GM21717 (cell line): ENCODE results near the gene FOXO6.

Source experiments
- ATAC-seq: cut with Tn5 transposase; IDR thresholded peaks from one replicate; pipeline ENCODE4 v1.9.1; 2021; ENCODE audit warnings: mild to moderate bottlenecking, moderate library complexity; ENCODE audit not compliant: unreplicated experiment

FOXO6 gene

DNA sequence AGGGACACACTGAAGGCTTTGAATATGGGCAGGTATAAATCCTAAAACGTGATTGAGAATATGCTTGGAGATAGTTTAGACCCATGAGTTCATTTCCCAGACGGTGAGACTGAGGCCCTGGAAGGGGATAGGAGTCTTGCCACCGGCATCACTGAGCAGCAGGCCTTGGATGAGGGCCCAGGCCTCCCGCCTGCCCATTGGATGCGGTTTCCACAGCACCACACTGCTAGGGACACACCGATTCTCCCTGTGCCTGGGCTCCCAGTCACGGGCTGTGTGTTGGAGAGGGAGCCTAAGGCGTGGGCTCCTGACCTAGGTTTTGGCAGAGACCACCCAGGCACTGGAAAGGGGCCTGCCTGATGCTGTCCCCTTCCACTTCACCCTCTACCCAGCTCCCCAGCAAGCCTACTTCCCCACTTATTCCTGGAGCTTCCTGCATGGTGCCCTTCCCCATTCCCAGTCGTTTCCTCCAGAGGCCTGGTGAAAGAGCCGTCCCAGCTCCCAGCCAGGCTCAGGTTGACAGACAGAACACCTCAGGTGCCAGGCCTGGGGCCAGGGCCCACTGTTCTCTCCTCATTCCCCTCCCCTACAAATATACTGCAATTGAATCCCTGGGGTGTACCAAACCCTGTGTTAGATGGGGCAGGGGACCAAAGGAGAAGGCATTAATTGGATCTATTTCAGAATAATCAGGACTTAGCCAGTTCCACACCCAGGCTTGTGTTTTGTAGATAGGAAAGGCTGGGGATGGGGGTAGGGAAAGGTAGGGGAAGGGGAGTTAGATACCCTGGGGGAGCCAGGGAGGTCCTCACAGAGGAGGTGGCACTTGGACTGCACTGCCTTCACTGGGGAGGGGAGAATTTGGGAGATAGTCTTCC, 3.4 kb downstream of the FOXO6 start:
- no peak for ATAC-seq

DNA sequence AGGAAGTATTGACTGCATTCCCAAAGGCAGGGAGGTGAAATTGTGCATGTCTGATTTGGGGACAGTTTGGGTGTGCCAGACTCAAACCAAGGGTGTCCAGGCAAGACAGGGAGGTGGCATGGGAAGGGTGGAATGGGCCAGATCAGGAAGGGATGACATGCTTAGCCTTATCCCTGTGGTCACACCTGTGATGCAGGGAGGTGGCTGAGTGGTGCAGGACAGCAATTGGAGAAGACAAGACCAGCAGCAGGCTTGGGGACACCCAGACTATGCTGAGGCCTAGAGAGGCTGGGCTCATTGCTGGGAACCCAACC, 4.0 kb downstream of the FOXO6 start:
- ATAC-seq = no peak

DNA sequence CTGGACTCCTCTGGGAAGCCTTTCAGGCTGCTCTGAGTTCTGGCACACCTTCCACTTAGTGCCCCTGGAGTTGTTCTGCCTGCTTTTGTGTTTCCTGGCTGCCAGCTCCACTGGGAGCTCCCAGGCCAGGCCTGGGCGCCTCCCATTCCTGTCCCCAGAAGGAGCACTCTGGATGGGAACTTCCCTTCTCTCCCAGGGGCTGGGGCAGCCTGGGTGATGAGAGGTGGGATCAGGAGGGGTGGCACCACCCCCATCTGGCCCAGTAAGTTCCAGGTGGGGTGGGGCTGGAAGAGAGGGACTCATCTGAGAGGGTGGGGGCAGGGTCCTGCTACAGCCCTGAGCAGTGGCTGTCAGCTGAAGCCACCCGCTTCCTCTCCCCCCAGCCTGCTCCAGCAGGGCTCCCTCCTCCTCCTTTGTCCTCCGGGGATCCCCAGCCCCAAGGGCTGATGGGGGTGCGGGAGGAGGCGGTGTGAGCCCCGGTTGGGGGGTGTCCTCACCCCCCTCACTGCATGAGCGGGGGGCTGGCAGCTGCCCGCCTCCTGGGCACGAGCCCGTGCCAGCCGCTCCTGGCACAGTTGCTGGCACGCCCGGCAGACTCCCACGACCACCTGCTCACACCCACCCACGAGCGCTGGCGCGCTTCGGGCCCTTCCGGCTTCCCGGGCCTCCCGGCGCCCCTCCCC, 4.7 kb downstream of the FOXO6 start:
- ATAC-seq = no peak

DNA sequence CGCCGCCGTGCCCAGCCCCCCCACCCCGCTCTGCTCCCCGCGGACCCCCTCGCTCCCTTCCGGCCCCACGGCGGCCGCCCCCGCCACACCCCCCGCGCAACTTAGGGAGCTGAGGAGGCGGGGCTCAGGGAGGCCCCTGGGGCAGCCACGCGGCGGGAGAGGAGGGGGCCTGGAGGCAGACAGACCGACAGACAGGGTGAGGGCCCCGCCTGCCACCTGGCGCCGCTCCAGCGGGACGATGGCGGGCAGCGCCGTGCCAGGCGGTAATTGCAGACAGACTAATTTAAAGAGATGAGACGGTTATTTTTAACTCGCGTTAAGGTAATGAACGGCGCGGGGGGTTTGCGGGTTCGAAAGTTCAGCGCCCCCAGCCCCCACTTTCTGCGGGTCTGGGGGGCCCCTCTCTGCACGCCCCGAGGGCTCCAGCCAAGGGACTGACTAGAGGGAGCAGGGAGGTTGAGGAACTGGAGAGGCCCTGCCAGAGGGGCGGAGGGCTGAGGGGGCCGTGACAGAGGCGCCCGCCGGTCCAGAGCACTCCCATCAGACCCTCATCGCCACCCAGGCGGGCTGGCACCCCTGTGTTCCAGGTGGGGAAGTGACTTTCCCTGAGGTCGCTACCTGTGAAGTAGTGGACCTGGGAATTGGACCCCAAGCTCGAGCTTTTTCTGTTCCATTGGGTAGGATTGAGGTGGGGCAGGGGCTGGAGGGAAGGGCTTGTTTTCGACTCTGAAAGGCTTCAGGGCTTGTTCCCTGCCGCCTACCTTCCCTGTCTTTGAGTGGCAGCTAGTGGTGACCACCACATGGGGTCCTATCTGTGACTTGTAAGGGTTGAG, 5.4 kb downstream of the FOXO6 start:
- ATAC-seq = no peak

DNA sequence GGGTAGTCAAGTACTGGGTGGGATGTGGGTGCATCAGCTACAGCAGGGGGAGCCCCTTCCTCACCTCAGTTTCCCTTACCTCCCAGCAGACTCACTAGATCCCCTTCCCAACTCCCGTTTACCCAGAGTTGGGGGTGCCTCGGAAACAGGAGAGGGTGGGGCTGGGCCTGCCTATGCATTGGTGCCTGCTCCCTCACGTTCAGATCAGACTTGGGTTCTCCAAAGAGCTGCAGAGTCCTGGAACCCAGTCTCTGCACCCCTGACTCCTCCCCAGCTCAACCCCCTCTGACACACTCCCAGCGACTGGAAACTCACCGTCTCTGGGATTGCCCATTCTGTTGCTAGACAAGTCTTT, 6.0 kb downstream of the FOXO6 start:
- ATAC-seq = no peak

DNA sequence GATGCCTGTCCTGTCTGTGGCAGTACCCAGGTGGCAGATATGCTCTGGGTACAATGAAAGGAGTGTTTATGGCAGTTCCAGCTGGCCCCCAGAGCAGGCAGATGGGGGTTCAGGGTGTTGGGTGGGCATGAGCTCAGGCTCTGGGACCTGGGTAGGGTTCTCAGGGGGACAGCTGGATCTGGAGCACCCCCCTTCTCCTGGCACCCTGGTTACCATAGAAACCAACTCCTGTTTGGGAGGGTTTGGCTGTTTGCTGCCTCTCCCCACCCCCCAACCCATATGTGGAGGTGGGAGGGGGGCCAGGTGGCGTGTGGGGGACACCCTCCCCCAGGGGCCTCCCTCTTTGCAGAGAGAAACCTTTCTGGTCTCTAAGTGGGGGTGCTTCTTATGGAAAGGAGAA, 7.1 kb downstream of the FOXO6 start:
- ATAC-seq = no peak

DNA sequence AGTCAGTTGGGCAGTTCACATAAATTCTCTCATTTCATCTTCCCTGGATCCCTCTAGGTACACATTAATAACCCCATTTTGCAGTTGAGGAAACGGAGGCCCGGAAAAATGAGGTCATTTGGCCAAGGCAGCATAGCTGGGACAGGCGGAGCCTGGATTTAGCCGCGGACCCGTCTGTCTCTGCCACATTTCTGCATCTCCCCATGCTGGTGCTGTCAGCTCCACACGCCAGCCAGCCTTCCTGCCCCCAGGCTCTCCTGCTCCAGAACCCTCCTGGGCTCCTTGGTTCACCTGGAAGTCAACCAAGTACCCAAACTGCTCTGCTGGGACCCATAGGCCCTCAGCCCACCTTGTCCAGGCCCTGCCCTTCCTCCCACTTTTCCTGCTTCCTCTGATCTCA, 7.6 kb downstream of the FOXO6 start:
- ATAC-seq = no peak

DNA sequence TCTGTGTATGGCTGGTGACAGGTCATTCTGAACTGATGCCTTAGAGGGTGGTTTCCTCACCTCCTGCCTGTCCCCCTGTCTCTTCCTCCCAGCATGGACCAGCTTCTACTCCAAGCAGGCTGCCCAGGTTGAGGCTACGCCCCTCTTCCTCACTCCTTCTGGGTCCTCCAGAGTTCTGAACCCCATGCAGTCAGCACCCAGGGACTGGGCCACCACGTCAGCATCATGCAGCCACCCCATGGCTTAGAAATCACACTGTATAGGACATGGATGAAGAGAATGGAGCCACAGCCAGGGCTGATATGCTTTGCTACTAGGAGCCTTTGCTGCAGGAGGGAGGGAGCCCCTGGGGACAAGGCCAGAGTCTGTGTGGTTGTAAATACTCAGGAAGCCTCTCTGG, 8.3 kb downstream of the FOXO6 start:
- no peak for ATAC-seq

DNA sequence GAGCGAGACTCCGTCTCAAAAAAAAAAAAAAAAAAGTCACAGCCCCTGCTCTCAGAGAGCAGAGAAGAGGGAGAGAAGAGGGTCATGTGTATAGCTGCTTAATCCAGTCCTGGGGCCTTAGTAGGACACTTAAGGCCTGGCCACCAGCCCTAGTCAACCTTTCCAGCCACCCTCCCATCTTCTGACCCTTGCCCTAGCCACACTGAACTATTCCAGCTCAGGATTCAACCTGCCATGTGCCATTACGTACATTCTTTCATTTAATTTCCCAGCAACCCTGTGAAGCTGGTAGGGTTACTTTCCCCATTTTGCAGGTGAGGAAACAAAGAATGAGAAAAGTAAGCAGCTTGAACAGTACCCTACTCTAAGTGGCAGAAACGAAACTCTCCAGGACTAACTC, 9.0 kb downstream of the FOXO6 start:
- no peak for ATAC-seq

DNA sequence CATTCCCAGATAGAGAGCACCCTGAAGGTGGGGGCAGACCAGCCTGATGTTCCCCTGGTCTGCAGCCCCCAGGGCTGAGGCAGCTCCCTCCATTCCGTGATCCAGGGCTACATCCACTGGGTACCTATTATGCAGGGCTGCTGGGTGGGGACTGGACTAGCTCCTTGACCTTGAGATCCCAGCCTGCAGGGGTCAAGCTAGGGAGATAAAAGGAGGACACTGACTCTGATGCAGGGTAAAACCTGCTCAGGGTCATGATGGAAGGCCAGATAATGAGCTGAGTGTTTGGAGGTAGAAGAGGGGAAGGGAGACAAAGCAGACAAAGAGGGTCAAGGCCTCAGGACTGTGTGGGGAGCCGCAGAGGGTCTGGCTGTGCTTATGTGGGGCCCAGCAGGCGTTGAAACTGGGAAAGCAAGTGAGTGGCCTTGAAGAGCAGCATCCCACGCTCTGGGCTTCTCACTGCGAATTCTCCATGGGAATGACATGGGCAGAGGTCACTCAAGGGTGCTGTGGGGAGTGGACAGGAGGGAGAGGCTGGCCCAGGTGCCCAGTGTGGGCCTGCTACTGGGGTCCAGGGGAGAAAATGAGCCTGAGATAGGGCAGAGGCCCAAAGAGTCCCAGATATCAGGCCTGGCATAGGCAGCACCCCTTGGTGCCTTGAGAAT, 9.7 kb downstream of the FOXO6 start:
- ATAC-seq = no peak

DNA sequence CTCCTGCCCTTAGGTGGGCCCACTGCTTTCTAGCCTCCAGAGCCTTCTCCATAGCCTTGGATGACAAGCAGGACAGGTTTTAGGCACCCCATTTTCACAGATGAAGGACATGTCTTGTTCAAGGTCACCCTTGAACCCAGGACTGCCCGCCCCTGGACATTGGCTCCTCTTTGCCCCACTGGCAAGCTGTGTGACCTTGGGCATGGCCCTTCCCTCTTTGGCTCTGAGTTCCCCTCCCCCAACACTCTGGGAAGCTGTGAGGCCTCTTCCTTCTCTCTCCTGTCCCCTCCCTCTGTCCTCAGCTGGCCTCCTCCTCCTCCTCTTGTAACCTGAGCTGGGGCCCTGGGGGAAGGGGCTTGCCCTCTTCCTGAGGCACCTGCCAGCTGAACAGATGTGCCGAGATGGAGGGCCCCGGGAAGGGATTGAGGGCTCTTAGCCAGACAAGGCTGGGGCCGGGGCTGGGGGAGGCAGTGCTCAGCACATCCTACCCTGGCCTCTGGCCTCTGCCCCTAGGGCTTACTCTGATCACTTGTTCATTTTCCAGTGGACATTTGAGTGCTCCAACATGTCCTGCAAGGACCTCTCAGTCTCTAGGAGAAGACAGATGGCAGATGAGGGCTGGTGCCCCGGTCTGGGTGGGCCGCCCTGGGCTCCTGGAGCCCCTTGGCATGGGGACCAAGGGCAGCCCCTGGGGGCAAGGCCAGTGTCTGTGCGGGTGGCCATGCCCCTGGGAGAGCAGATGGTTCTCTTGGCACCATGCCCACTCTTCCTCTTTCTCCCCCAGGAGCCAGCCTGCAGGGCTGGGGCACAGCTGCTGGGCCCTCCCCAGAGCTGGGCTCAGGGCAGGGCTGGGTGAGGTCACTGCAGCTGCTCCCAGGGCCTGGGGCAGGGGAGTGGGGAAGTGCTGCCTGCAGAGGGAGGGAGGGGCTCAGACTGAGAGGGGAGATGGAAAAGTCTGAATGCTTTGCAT, 10.7 kb downstream of the FOXO6 start:
- ATAC-seq = no peak

DNA sequence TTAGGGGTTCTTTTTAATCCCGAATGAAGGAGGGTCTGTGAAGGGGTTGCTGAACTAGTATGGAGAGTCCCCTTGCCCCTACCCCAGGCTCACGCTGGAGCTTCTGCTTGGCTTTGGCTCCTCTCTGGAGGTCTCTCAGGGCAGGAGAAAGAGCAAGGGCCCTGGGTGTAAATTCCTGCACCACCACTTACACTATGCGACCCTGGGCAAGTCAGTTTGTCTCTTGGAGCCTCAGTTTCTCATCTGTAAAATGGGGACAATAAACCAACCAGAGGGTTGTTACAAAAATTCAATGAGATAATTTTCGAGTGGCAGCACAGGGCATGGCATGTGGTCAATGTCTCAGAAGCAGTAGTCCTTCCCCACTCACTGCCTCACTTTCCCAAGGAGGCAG, 11.4 kb downstream of the FOXO6 start:
- ATAC-seq = no peak

DNA sequence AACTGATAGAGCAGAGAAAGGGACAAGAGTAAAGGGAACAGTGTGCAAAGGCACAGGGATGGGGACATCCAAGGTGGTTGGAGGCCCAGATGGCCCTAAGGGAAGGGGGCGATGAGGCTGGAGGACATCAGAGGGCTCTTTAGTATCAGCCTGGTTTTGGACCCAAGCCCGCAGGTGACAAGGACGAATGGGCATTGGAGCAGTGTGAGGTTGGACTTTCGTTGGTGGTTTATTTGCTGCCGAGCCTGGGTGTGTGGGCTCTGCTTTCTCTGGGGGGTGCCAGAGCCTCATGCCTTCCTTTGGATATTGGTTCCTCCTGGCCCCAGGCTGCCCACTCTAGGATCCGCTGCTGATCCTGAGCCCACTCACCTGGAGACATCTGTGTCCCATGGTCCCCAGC, 12.1 kb downstream of the FOXO6 start:
- no peak for ATAC-seq

DNA sequence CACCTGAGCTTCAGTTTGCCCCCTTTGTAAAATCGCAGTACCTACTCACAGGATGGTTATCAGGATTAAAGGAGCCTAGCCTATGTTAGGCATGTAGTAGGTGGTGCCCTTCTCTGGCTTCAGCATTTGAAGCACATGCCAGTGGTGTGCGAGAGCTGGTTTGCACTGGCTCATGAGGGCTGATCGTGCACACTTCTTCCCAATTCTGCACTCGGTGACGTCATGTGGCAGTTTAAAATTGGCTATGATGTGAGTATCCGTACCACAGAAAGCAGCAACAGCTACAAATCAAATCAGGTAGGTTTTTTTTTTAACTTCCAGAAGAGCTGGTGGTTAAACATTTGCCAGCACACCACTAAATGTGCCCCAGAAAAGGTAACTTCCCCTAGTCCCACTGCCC, 13.5 kb downstream of the FOXO6 start:
- no peak for ATAC-seq

DNA sequence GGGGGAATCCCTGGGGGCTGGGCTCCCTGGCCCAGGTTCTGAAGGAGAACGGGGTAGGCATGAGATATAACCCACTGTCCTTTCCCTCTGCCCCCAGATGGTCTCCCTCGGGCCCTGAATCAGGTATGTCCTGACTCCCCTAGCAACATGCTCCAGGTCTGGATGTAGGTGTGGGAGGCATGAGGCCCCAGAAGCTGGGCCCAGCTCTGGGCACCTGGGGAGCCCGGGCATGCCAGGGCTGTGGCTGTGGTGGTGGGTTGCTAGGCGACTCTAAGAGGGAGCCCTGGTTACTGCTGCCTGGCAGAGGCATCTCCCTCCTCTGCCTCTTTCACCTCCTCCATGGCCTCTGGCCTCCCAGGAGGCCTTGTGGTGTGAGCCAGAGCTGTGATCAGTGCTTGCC, 16.2 kb downstream of the FOXO6 start:
- ATAC-seq = no peak

DNA sequence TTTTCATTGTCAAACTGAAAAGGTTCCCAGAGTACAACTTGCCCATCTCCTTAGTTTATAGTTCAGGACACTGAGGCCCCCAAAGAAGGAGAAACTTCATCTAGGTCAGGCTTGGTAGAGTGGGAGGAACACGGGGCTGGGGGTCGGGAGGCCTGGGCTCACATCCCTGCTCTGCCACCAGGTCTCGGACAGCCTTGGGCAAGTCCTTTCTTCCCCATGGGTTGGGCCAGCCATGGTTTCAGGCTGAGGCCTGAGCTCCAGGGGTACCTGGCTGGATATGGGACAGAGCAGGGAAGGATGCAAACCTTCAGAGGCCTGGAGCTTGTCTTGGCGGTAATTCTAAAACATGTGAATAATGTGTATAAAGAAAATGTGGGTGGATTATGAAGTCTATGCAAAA, 17.0 kb downstream of the FOXO6 start:
- ATAC-seq = no peak

DNA sequence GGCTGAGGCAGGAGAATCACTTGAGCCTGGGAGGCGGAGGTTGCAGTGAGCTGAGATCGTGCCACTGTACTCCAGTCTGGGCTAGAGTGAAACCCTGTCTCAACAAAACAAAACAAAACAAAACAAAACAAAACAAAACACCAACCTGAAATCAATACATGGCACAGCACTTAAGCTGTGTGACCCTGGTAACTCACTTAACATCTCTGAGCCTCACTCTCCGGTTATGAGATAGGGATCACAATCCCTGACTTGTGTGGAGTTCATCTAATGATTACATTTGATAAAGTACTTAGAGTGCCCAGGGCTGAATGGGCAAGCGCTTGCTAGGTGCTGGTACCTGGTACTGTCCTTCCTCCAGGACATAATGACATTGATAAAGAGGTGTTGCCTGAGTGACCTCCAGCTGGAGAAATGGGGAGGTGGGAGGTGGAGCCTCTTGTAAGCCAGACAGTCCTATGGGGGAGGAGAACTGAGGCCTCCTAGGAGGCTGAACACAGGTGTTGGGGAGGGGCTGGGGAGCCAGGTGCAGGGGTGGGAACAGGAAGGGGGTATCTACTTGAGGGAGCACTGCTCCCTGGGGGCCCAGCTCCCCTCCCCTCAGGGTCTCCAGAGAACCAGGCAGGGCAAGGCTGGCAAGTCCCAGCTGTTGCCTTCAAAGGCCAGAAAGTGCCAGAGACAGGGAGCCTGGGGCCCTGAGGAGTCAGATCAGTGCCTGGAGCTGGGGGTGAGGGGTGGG, 17.9 kb downstream of the FOXO6 start:
- ATAC-seq = no peak

DNA sequence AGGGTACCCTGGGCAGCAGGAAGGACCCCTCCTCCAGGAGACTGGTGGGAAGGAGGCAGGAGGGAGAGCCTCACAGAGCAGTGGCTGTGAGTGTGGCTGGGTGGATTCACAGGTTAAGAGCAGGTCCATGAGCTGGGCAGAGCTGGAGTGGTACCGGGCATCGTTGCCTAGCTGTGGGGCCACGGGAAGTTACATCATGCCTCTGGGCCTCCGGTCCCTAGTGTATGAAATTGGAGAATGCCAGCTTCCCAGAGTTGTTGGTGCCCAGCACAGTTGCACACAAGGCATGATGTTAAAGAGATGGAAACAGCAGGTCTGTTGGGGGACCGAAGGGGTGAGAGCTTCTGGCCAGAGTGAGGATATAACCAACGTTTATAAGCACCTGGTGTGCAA, 18.5 kb downstream of the FOXO6 start:
- no peak for ATAC-seq

DNA sequence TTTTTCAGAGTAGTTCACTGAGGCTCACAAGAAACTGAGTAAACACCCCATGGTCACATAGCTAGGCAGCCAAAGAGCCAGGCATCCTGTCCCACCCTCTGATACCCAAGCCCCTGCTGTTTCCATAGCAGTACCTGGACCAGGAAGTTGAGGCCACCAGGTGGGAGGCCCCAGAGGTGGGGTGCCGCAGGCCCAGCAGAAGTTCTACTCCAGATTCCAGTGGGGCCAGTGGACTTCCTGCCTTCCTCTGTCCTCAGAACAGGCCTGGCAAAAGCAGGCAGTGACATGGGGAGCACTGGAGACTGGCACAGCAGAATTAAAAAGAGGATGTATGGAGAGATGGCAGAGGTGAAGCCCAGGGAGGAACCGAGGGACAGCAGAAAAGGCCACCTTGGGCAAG, 19.0 kb downstream of the FOXO6 start:
- no peak for ATAC-seq
